ENCODE results near the gene LAMA3.

LAMA3 gene

GRCh38 chr18:23870676-23871380 lies 181.6 kb downstream of the LAMA3 start:
- no peak overlapping the region for H3K4me3 ChIP-seq (ENCODE audit: low read depth, low read length)
- DNase-seq (ENCODE audit: low read depth) = no peak
- no peak for TF ChIP-seq CTCF (IDR thresholded peaks at IDR 0.05; ENCODE audit: insufficient read depth, low read depth, low read length, missing control alignments)

- TF ChIP-seq CTCF (IDR thresholded peaks at IDR 0.05; ENCODE audit: insufficient read depth, low read depth, low read length, missing control alignments) = no peak
- H3K4me3 ChIP-seq (ENCODE audit: low read depth, low read length) = no peak overlapping the region
- DNase-seq (ENCODE audit: low read depth) = peak; percentile 51
Measured at GRCh38 chr18:23871410-23871809, 182.2 kb downstream of the LAMA3 start.

GRCh38 chr18:23872701-23873550 lies 183.7 kb downstream of the LAMA3 start:
- DNase-seq (ENCODE audit: low read depth) = no peak
- H3K4me3 ChIP-seq (ENCODE audit: low read depth, low read length) = no peak overlapping the region
- TF ChIP-seq CTCF (IDR thresholded peaks at IDR 0.05; ENCODE audit: insufficient read depth, low read depth, low read length, missing control alignments) = no peak

- no peak overlapping the region for H3K4me3 ChIP-seq (ENCODE audit: low read depth, low read length)
- no peak for DNase-seq (ENCODE audit: low read depth)
- no peak for TF ChIP-seq CTCF (IDR thresholded peaks at IDR 0.05; ENCODE audit: insufficient read depth, low read depth, low read length, missing control alignments)
Measured at GRCh38 chr18:23875966-23876895, 187.0 kb downstream of the LAMA3 start.

- TF ChIP-seq CTCF (IDR thresholded peaks at IDR 0.05; ENCODE audit: insufficient read depth, low read depth, low read length, missing control alignments) = no peak
- H3K4me3 ChIP-seq (ENCODE audit: low read depth, low read length) = no peak overlapping the region
- no peak for DNase-seq (ENCODE audit: low read depth)
Measured at GRCh38 chr18:23876921-23877320, 187.7 kb downstream of the LAMA3 start.

- H3K4me3 ChIP-seq (ENCODE audit: low read depth, low read length) = no peak overlapping the region
- TF ChIP-seq CTCF (IDR thresholded peaks at IDR 0.05; ENCODE audit: insufficient read depth, low read depth, low read length, missing control alignments) = no peak
- DNase-seq (ENCODE audit: low read depth) = no peak
Measured at GRCh38 chr18:23877371-23877770, 188.1 kb downstream of the LAMA3 start.

All from GM12865 (cell line).